ENCODE data around the gene COL2A1.

COL2A1 gene

DNA sequence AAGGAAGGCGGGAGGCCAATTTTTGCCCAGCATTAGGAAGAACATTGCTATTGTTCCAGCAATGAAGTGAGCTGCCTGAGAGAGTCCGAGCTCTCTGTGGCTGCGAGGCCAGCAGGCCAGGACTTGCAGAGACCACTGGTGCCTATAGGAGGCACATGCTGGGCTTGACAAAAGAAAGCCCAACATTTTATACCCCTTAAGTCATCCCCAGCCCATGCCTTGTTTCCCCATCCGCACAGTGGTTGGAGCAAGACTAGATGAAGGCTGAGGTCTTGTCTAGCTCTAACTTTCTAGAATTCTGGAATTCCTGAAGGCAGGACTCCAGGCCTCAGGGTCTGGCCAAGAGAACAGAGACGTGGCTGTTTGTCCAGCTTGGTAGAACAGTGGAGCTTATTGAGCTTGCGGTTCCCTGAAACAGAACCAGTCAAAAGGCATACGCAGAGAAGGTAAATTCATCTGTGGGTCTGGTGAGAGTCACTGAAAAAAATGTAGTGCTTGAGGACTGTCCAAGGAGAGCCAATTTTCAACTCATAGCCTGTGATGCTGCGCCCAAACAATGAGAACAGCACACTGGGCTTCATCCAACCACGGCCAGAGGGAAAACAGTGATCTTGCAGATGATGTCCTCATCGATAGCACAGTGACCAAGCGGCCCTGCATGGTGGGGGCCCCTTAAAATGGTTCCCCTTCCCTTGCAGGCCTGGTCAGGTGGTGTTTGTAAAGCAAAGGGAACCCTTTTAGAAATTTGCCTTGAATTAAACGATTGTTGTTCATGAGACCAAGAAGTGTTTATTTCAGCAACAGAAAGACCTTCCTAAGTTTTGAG is 27.1 kb upstream of the COL2A1 start:
- ChIA-PET CTCF (interaction anchor here (1.8 kb wide), 1 partner anchor 18 kb away, joined by 5 read pairs; no protein-coding TSS in a partner anchor), POLR2A (no interaction called here)
- no peak overlapping the region for H3K4me3 ChIP-seq (ENCODE audit: low read depth, low read length)
- no peak for TF ChIP-seq ZSCAN30 (tag by site-specific recombination; IDR thresholded peaks at IDR 0.05)
- peak; percentile 70 for TF ChIP-seq ZNF449 (tag by site-specific recombination; IDR thresholded peaks at IDR 0.05)
- H3K9me3 ChIP-seq (ENCODE audit: control insufficient read depth, insufficient read depth, low read depth, low read length) = no peaks in the 10 kb centered on the region
- peaks cover 16% of the 10 kb centered on the region for H3K4me1 ChIP-seq (ENCODE audit: control insufficient read depth, insufficient read depth, low read length)
- no peak overlapping the region for H3K27ac ChIP-seq (ENCODE audit: extremely low read depth, low read depth, low read length)
- no peaks in the 10 kb centered on the region for H3K36me3 ChIP-seq (ENCODE audit: control insufficient read depth in 2 of 2, insufficient read depth in 1 of 2, low read length in 2 of 2)

- Histone ChIP-seq H3K4me1 (ENCODE audit: control insufficient read depth, insufficient read depth, low read length) (peaks cover 20% of the 10 kb centered on the region), H3K4me3 (ENCODE audit: low read depth, low read length) (no peak overlapping the region), H3K9me3 (ENCODE audit: control insufficient read depth, insufficient read depth, low read depth, low read length) (no peaks in the 10 kb centered on the region), H3K27ac (ENCODE audit: extremely low read depth, low read depth, low read length) (peak overlapping the region; percentile 17; the same call in 1 of the 2 replicates), H3K36me3 (ENCODE audit: control insufficient read depth in 2 of 2, insufficient read depth in 1 of 2, low read length in 2 of 2) (no peaks in the 10 kb centered on the region)
- TF ChIP-seq TRIM28 (IDR thresholded peaks at IDR 0.05; ENCODE audit: borderline replicate concordance, low read length) (no peak), ZBTB20 (tag by site-specific recombination; IDR thresholded peaks at IDR 0.05) (no peak), GLIS1 (tag by site-specific recombination; IDR thresholded peaks at IDR 0.05) (peak; percentile 97), ZBTB17 (tag by site-specific recombination; IDR thresholded peaks at IDR 0.05) (no peak), ZNF670 (tag by site-specific recombination; IDR thresholded peaks at IDR 0.05; ENCODE audit: low read depth) (no peak), KLF17 (tag by site-specific recombination; IDR thresholded peaks at IDR 0.05) (no peak), ZNF341 (tag by site-specific recombination; IDR thresholded peaks at IDR 0.05; ENCODE audit: low read depth) (peak; percentile 87; the same call in 1 of the 2 replicates), BCL6B (tag by site-specific recombination; IDR thresholded peaks at IDR 0.05) (no peak), ZNF423 (tag by site-specific recombination; IDR thresholded peaks at IDR 0.05) (peak; percentile 48; the same call in 1 of the 2 replicates), ZIC2 (tag by site-specific recombination; IDR thresholded peaks at IDR 0.05) (peak; percentile 93), ZFP69B (tag by site-specific recombination; IDR thresholded peaks at IDR 0.05) (peak; percentile 90), BCL11A (tag by site-specific recombination; IDR thresholded peaks at IDR 0.05; ENCODE audit: low read depth) (no peak)
- TF ChIP-seq, protein P1, sequence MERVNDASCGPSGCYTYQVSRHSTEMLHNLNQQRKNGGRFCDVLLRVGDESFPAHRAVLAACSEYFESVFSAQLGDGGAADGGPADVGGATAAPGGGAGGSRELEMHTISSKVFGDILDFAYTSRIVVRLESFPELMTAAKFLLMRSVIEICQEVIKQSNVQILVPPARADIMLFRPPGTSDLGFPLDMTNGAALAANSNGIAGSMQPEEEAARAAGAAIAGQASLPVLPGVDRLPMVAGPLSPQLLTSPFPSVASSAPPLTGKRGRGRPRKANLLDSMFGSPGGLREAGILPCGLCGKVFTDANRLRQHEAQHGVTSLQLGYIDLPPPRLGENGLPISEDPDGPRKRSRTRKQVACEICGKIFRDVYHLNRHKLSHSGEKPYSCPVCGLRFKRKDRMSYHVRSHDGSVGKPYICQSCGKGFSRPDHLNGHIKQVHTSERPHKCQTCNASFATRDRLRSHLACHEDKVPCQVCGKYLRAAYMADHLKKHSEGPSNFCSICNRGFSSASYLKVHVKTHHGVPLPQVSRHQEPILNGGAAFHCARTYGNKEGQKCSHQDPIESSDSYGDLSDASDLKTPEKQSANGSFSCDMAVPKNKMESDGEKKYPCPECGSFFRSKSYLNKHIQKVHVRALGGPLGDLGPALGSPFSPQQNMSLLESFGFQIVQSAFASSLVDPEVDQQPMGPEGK (tag by site-specific recombination; IDR thresholded peaks at IDR 0.05) = no peak
- TF ChIP-seq, protein P2, sequence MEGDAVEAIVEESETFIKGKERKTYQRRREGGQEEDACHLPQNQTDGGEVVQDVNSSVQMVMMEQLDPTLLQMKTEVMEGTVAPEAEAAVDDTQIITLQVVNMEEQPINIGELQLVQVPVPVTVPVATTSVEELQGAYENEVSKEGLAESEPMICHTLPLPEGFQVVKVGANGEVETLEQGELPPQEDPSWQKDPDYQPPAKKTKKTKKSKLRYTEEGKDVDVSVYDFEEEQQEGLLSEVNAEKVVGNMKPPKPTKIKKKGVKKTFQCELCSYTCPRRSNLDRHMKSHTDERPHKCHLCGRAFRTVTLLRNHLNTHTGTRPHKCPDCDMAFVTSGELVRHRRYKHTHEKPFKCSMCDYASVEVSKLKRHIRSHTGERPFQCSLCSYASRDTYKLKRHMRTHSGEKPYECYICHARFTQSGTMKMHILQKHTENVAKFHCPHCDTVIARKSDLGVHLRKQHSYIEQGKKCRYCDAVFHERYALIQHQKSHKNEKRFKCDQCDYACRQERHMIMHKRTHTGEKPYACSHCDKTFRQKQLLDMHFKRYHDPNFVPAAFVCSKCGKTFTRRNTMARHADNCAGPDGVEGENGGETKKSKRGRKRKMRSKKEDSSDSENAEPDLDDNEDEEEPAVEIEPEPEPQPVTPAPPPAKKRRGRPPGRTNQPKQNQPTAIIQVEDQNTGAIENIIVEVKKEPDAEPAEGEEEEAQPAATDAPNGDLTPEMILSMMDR (tag by site-specific recombination; IDR thresholded peaks at IDR 0.05) = peak; percentile 73; the same call in 1 of the 2 replicates
- TF ChIP-seq, protein P3, sequence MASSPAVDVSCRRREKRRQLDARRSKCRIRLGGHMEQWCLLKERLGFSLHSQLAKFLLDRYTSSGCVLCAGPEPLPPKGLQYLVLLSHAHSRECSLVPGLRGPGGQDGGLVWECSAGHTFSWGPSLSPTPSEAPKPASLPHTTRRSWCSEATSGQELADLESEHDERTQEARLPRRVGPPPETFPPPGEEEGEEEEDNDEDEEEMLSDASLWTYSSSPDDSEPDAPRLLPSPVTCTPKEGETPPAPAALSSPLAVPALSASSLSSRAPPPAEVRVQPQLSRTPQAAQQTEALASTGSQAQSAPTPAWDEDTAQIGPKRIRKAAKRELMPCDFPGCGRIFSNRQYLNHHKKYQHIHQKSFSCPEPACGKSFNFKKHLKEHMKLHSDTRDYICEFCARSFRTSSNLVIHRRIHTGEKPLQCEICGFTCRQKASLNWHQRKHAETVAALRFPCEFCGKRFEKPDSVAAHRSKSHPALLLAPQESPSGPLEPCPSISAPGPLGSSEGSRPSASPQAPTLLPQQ (tag by site-specific recombination; IDR thresholded peaks at IDR 0.05) = peak; percentile 79
- POLR2A ChIA-PET = interaction anchor here (0.6 to 1.3 kb wide), 2 partner anchors 13 to 54 kb away, joined by 3 to 7 read pairs; no protein-coding TSS in a partner anchor
- CTCF ChIA-PET = interaction anchor here (0.5 to 1.2 kb wide), 5 partner anchors 21 to 765 kb away, joined by 3 read pairs; no protein-coding TSS in a partner anchor
Observed at GRCh38 chr12:48030173-48030650, 25.9 kb upstream of the COL2A1 start.

Data from HEK293 (cell line).